Measurements from ENCODE around the gene ZFHX3.
A peak's percentile ranks its signal among the peaks of the same experiment; 100 is the strongest.

The ZFHX3 gene

GRCh38 chr16:72924927-72925630 lies 122.8 kb downstream of the ZFHX3 start:
- no peak for DNase-seq

DNA sequence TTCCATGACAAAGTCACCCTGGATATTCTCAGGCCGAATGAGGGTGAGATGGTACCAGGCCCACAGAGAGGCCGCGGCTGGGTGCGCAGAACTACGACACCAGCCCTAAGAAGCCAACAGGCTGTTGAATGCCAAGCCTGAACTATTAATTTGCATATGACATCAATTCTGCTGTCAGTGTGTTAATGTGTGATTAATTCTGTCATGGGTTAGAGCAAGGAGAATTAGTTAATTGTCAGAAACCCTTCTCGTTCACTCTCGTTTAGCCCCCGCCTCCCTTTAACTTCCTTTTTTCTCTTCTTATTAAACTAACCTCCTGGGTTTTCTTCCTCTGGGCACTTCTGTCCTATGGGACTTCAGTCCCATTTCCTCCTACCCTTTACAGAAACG lies 123.4 kb downstream of the ZFHX3 start:
- DNase-seq: no peak

DNA sequence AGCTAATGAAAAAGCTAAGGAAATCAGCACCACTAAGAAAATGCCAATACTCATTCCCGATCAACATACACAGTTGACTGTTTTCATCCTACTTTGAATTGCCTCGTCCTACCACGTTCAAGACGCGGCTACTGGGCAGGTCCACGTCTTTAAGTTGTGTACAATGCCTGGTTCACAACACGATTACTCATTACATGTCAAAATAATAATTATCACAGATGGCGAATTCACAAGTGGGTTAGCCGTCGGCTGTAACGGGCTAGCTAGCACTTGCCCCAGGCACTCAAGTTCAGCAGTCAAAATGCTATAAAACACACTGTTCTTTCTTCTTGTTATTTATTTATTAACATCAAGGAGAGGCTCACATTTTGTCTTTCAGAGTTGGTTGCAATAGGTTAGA lies 124.2 kb downstream of the ZFHX3 start:
- DNase-seq: peak; percentile 61

DNA sequence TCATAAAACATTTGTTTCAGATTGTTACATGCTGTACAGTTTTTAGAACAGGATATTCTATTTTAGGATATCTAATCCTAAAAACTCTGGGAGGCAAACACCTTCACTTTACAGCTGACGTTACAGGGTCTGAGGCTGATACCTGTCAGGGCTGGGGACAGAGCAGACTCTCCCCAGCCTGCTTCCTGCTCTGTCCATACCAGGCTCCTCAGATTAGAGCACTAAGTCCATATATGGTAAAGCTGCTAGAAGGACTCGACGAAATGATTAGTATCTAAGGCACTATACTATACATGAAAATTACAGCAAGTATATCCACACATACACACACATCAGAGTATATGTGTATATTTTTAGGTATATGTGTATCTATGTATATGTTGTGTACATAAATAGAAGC lies 125.2 kb downstream of the ZFHX3 start:
- no peak for DNase-seq

DNA sequence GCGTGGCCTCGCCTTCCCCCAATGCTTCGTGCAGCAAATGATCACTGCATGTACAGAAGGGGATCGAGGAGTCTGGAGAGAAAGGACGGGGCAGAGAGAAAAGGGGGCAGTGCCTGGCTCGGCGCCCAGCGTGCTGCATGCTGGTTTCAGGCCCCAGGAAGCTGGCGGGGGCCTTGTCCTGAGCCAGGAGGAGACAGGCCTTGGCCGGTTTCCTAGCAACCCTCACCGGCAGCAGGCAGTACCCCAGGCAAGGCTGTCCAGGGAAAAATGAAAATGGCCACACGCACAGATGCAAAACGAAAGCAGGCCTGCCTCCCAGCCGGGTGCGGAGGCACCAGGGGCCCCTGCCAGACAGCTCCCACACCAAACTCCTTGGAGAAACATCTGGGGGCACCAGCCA lies 126.3 kb downstream of the ZFHX3 start:
- DNase-seq: peak; percentile 56

GRCh38 chr16:72921106-72921505 lies 126.8 kb downstream of the ZFHX3 start:
- no peak for DNase-seq

DNA sequence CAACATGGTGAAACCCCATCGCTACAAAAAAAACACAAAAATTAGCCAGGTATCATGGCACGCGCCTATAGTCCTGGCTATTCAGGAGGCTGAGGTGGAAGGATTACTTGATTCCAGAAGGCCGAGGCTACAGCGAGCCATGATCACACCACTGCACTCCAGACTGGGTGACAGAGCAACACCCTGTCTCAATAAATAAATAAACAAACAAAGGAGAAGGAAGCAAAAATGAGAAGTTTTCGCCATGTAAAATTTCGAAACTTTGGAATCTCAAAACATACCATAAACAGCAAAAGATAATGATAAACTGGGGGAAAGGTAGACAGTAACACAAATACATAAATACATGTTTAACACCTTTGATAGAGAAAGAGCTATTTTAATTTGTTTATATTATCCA lies 130.9 kb downstream of the ZFHX3 start:
- DNase-seq: no peak

DNA sequence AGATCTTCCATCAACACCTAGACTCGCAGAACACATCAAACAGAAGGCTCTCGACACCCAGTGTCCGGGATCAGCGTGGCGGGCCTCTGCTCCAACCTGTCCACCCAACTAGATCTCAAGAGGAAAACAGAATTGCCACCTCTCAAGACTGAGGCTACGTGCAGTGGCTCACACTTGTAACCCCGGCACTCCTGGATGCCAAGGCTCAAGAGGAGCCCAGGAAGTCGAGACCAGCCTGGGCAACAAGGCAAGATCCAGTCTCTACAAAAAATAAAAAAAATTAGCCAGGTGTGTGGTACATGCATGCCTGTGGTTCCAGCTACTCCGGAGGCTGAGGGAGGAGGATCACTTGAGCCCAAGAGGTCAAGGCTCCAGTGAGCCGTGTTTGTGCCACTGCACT lies 132.6 kb downstream of the ZFHX3 start:
- no peak for DNase-seq

GRCh38 chr16:72913551-72913950 lies 134.4 kb downstream of the ZFHX3 start:
- no peak for DNase-seq

GRCh38 chr16:72911971-72912370 lies 136.0 kb downstream of the ZFHX3 start:
- no peak for DNase-seq

DNA sequence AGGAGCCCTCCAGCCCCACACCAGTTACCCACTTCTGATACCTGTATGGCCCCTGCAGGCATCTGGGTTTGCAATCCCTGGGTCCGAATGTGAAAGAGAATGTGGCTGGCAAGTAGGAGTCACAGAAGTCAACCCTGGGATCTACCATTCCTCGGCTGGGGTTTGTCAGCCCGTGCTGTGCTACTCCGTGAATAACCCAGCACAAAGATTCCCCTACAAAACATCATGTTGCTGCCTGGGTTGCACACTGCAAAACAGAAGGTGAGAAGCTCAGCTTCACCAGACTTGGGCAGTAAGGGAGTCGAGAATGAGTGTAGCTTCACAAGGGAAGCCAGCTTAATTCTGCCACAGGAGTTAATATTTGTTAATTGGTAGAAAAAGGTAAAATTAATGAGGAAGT lies 137.1 kb downstream of the ZFHX3 start:
- DNase-seq: no peak

GRCh38 chr16:72910381-72910780 lies 137.5 kb downstream of the ZFHX3 start:
- no peak for DNase-seq

DNA sequence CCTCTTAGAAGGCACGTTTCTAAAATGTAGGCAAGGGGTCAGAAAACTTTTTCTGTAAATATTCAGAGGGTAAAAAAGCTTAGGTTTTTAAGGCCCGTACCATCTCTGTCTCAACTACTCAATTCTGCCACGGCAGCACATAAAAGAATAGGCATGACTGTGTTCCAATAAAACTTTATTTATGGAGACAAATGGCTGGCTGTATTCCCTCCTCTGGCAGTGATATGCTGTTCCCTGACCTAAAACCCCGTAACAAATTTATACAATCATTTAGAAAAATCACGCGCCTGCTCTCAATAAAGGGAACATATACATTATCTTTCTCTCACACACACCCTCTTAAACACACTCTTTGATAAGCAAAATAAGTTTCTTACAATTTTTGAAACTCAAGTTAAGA lies 138.7 kb downstream of the ZFHX3 start:
- no peak for DNase-seq

DNA sequence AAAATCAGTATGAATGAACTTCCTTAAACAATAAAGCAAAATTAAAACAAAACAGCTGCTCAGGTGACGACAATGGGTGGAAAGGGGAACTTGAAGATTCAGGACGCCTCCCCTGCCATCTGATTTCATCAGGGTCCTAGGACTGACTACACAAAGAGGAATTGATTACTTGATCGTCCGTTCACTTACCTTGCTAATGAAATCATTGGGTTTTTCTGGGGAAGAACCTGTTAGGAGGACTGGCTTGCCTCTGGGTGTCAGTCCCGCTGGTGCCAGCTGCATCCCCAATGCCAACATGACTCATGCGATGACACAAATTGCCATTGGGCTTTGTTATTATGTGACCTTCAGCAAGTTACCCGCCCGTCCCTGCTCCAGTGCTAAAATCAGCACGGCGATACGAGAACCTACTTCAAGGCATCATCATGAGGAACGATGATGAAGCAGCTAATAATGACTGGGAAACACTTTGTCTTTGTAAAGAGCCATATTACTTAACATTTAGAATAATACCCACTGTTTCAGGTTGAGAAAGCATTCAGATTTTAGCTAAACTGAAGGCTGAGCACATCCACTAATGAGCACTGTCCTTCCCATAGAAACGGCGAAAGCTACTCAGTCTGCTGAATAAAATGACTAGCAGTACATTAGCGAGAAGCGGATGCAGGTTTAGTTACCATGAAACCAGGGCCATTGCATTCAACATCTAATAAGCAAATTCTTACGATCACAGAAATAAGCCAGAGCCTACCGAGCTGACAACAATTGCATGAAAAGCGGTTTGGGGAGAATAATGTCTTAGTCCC lies 139.4 kb downstream of the ZFHX3 start:
- DNase-seq: no peak

DNA sequence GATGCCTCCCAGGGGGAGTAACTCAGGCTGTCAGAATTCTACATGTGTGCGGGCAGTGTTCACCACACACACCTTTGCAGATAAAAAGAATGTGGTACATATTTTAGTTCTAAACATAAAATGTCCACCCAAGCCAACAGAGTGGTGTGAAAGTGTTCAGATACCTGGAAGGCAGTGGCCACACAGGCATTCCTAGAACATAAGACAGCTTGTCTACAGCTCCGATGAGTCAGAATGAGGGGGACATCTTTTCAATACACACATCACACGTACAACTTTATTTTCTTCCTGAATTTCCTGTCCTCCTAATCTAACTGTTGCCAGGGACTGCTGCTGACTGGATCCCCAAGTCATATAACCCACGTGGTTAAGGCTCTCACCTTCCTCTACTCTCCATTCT lies 142.3 kb downstream of the ZFHX3 start:
- no peak for DNase-seq

- DNase-seq: no peak
Observed at GRCh38 chr16:72903176-72903575, 144.8 kb downstream of the ZFHX3 start.

DNA sequence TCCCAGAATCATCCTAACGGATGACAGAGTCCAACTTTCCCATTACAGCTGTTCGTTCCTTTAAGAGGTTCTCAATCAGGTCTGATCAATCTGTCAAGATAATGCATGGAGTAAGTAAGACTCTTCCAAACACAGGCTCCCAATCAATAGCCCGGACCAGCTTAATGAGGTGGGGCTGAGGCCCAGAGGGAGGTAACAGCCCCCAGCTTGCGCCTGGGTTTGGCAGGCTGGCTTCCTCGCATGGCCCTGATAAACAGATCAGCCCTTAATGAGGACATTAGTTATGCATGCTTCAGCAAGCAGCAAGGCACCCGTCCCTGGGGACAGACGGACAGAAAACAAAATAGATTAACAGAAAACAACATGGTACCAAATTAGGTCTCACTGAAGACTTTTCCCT lies 145.7 kb downstream of the ZFHX3 start:
- DNase-seq: no peak

DNA sequence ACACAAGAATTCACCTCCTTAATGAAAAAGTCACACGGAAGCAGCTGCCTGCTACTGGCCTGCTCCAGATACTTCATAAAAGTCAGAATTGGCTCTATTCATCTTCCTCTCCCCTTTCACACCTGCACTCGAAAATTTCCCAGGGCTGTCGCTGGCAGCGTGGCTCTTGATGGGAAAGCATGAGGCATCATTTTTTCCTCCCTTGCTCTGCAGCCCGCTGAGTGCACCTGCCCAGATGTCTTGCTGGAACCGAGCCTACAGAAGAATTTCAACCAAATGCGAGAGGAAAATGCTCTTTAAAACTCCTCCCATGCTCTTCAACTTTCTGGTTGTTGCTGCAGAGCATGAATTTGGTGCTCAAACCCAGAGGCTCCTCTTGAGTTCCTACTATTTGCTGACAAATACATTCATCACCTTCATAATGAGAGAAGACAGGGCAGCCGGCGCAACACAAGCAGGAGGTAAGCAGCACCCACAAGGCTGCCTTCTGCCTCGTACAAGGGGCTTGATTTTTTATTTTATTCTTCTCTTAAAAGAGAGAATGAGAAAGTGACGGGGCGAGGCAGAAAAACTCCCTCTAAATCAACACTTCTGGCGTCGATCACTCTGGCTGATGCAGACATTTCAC lies 146.8 kb downstream of the ZFHX3 start:
- peak; percentile 59 for DNase-seq

DNA sequence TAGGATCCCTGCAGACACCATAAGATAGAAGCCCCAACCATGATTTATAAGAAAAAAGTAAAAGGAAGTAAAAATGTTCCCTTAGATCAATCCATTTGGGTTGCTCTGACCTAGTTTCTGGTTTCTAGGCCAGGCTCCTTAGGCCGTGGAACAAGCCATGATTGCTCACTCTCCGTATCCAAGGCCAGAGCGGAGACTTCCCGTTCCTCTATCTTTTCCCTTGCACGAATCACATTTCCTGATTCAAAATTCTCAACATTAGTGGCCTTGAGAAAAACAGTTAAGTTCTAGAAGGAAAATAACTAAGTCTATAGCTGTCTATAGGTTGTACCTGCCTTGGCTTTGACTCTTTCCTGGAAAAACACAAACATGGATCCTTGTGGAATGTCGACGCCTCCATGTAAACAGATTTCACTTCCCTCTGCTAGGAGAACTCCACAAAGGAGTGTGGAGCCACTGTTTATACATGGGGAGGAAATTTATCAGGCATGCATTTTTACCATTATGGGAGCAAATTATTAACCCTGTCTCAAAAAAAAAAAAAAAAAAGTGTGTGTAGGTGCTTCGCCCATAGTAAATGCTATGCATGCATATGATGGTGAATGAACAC lies 149.6 kb downstream of the ZFHX3 start:
- DNase-seq: no peak

- no peak for DNase-seq
Observed at GRCh38 chr16:72897707-72898106, 150.2 kb downstream of the ZFHX3 start.

GRCh38 chr16:72896485-72897118 lies 151.3 kb downstream of the ZFHX3 start:
- DNase-seq: no peak

- DNase-seq: no peak
Observed at GRCh38 chr16:72895951-72896350, 152.0 kb downstream of the ZFHX3 start.
